Measurements from ENCODE around the gene NAA16.
"Not testable (repeated sequence)": the region's sequence is repeated elsewhere in the genome, so short reads cannot be mapped to it uniquely, and the experiment has no call there.

NAA16 gene

GRCh38 chr13:41411522-41411921, 100.5 kb downstream of the NAA16 start:
- peak; percentile 8 to 35 for DNase-seq

GRCh38 chr13:41413872-41414271, 102.8 kb downstream of the NAA16 start:
- DNase-seq = no peak

GRCh38 chr13:41416276-41416675, 105.2 kb downstream of the NAA16 start:
- DNase-seq = no peak

GRCh38 chr13:41418027-41418426, 107.0 kb downstream of the NAA16 start:
- no peak for DNase-seq

GRCh38 chr13:41418731-41419130, 107.7 kb downstream of the NAA16 start:
- DNase-seq = no peak

- no peak for DNase-seq
Measured at GRCh38 chr13:41419206-41419605, 108.1 kb downstream of the NAA16 start.

GRCh38 chr13:41420146-41420545, 109.1 kb downstream of the NAA16 start:
- no peak for DNase-seq

- not testable (repeated sequence) for DNase-seq
Measured at GRCh38 chr13:41421330-41421729, 110.3 kb downstream of the NAA16 start.

GRCh38 chr13:41421983-41422382, 110.9 kb downstream of the NAA16 start:
- DNase-seq = not testable (repeated sequence)

GRCh38 chr13:41423259-41423658, 112.2 kb downstream of the NAA16 start:
- not testable (repeated sequence) for DNase-seq

- DNase-seq = not testable (repeated sequence)
Measured at GRCh38 chr13:41424675-41425074, 113.6 kb downstream of the NAA16 start.

GRCh38 chr13:41426047-41426446, 115.0 kb downstream of the NAA16 start:
- no peak for DNase-seq

Measured in hippocampal formation (tissue), 2 donors.